ENCODE data around the gene AEBP1.

- TF ChIP-seq CTCF (IDR thresholded peaks at IDR 0.05) (no peak), EP300 (IDR thresholded peaks at IDR 0.05) (no peak), POLR2AphosphoS5 (IDR thresholded peaks at IDR 0.05) (no peak), POLR2A (IDR thresholded peaks at IDR 0.05; ENCODE audit: low read depth) (no peak)
Observed at GRCh38 chr7:44124822-44125202, 20.7 kb downstream of the AEBP1 start.

Measured in esophagus muscularis mucosa (tissue), 4 donors.